ENCODE measurements around the gene DMAC2.

The DMAC2 gene

DNA sequence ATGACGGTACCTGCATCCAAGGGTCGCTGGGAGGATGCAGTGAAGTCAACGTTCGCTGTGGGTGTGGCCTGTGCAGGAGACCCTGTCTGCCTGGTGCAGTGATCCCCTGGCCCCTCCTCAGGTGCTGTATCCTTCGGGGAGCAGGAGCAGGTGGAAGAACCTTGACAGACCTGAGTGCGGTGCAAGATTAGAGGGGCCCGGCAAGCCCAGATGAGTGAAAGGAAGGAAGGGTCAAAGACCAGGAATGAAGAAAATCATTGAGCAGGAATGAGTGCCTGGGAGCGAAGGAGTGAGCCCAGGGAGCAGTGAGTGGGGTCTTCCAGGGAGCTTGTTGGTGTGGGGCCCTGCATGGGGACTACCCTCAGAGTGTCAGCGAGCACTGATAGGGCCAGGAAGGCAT lies 25.3 kb downstream of the DMAC2 start:
- no peaks in the 10 kb centered on the region for H3K9me3 ChIP-seq (ENCODE audit: insufficient read depth, low read length)
- H3K9me2 ChIP-seq (replicated peaks; ENCODE audit: insufficient read depth, low read length) = no peaks in the 10 kb centered on the region
- no peak overlapping the region for H3K27ac ChIP-seq (ENCODE audit: low read depth, low read length)
- H4K20me1 ChIP-seq (ENCODE audit: low read depth, low read length) = no peaks in the 10 kb centered on the region
- H3K4me2 ChIP-seq (ENCODE audit: low read depth, low read length, poor library complexity, severe bottlenecking) = no peak overlapping the region
- H3K27me3 ChIP-seq (ENCODE audit: low read length) = no peaks in the 10 kb centered on the region
- H2AFZ ChIP-seq (ENCODE audit: low read depth, low read length, severe bottlenecking) = no peak overlapping the region
- H3F3A ChIP-seq (ENCODE audit: insufficient read depth) = no peaks in the 10 kb centered on the region
- no peak overlapping the region for H3K9ac ChIP-seq (ENCODE audit: low read length)
- no peak overlapping the region for H3K4me3 ChIP-seq (ENCODE audit: insufficient read depth, low read length, poor library complexity, severe bottlenecking)
- no peaks in the 10 kb centered on the region for H3K36me3 ChIP-seq (ENCODE audit: low read length)
- TF ChIP-seq EZH2phosphoT487 (conservative IDR thresholded peaks at IDR 0.05; ENCODE audit: low read length) = no peak
- TF ChIP-seq, protein P1, sequence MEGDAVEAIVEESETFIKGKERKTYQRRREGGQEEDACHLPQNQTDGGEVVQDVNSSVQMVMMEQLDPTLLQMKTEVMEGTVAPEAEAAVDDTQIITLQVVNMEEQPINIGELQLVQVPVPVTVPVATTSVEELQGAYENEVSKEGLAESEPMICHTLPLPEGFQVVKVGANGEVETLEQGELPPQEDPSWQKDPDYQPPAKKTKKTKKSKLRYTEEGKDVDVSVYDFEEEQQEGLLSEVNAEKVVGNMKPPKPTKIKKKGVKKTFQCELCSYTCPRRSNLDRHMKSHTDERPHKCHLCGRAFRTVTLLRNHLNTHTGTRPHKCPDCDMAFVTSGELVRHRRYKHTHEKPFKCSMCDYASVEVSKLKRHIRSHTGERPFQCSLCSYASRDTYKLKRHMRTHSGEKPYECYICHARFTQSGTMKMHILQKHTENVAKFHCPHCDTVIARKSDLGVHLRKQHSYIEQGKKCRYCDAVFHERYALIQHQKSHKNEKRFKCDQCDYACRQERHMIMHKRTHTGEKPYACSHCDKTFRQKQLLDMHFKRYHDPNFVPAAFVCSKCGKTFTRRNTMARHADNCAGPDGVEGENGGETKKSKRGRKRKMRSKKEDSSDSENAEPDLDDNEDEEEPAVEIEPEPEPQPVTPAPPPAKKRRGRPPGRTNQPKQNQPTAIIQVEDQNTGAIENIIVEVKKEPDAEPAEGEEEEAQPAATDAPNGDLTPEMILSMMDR (IDR thresholded peaks at IDR 0.05; ENCODE audit: insufficient read depth, low read length, poor library complexity, severe bottlenecking) = no peak
- no peaks in the 10 kb centered on the region for H3K79me2 ChIP-seq (ENCODE audit: insufficient read depth, low read length)

DNA sequence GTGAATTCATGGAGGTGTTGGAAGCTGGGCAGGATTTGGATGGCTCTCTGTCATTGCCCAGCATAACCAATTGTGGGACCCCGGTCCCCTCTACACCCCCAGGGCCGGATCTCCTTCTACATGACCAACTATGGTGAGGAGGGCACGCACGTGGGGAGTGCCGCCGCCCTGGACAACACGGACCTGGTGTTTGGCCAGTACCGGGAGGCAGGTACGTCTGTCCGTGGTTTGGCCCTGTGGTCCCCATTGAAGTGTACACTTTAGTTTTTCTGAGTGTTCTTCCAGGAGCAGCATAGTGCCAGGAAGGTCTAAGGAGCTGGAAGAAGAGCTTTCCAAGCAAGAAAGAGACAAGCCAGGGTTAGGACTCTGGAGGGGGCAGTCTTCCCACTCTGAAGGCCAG lies 25.8 kb downstream of the DMAC2 start:
- no peaks in the 10 kb centered on the region for H3K27me3 ChIP-seq (ENCODE audit: low read length)
- H3K9ac ChIP-seq (ENCODE audit: low read length) = no peak overlapping the region
- H3F3A ChIP-seq (ENCODE audit: insufficient read depth) = no peaks in the 10 kb centered on the region
- no peaks in the 10 kb centered on the region for H4K20me1 ChIP-seq (ENCODE audit: low read depth, low read length)
- TF ChIP-seq, protein P1 (IDR thresholded peaks at IDR 0.05; ENCODE audit: insufficient read depth, low read length, poor library complexity, severe bottlenecking) = no peak
- TF ChIP-seq EZH2phosphoT487 (conservative IDR thresholded peaks at IDR 0.05; ENCODE audit: low read length) = no peak
- no peak overlapping the region for H3K4me3 ChIP-seq (ENCODE audit: insufficient read depth, low read length, poor library complexity, severe bottlenecking)
- H3K36me3 ChIP-seq (ENCODE audit: low read length) = no peaks in the 10 kb centered on the region
- no peaks in the 10 kb centered on the region for H3K9me3 ChIP-seq (ENCODE audit: insufficient read depth, low read length)
- no peaks in the 10 kb centered on the region for H3K79me2 ChIP-seq (ENCODE audit: insufficient read depth, low read length)
- H2AFZ ChIP-seq (ENCODE audit: low read depth, low read length, severe bottlenecking) = no peak overlapping the region
- H3K27ac ChIP-seq (ENCODE audit: low read depth, low read length) = no peak overlapping the region
- no peak overlapping the region for H3K4me2 ChIP-seq (ENCODE audit: low read depth, low read length, poor library complexity, severe bottlenecking)
- H3K9me2 ChIP-seq (replicated peaks; ENCODE audit: insufficient read depth, low read length) = no peaks in the 10 kb centered on the region

DNA sequence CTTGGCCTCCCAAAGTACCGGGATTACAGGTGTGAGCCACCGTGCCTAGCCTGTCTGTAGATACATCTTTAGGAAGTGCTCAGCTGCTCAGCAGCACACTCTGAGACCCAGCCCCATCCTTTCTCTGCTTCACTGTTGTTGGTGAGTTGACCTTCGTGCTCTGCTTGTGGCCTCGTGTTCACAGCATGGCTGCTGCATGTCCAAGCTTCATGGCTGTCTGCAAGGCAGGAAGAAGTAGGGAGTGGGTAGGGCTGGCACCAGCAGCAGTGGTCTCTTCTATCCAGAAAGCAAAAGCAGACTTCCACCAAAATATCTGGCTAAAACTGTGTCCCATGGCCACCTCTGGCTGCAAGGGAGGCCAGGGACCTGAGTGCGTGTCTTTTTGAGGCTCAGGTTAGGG lies 26.8 kb downstream of the DMAC2 start:
- H3K27me3 ChIP-seq (ENCODE audit: low read length) = no peaks in the 10 kb centered on the region
- H2AFZ ChIP-seq (ENCODE audit: low read depth, low read length, severe bottlenecking) = no peak overlapping the region
- no peaks in the 10 kb centered on the region for H3K9me3 ChIP-seq (ENCODE audit: insufficient read depth, low read length)
- no peak overlapping the region for H3K4me2 ChIP-seq (ENCODE audit: low read depth, low read length, poor library complexity, severe bottlenecking)
- H4K20me1 ChIP-seq (ENCODE audit: low read depth, low read length) = no peaks in the 10 kb centered on the region
- no peak overlapping the region for H3K27ac ChIP-seq (ENCODE audit: low read depth, low read length)
- H3K9ac ChIP-seq (ENCODE audit: low read length) = no peak overlapping the region
- TF ChIP-seq, protein P1 (IDR thresholded peaks at IDR 0.05; ENCODE audit: insufficient read depth, low read length, poor library complexity, severe bottlenecking) = no peak
- no peak for TF ChIP-seq EZH2phosphoT487 (conservative IDR thresholded peaks at IDR 0.05; ENCODE audit: low read length)
- H3K9me2 ChIP-seq (replicated peaks; ENCODE audit: insufficient read depth, low read length) = no peaks in the 10 kb centered on the region
- H3K4me3 ChIP-seq (ENCODE audit: insufficient read depth, low read length, poor library complexity, severe bottlenecking) = no peak overlapping the region
- H3K79me2 ChIP-seq (ENCODE audit: insufficient read depth, low read length) = no peaks in the 10 kb centered on the region
- H3K36me3 ChIP-seq (ENCODE audit: low read length) = no peaks in the 10 kb centered on the region
- no peaks in the 10 kb centered on the region for H3F3A ChIP-seq (ENCODE audit: insufficient read depth)

DNA sequence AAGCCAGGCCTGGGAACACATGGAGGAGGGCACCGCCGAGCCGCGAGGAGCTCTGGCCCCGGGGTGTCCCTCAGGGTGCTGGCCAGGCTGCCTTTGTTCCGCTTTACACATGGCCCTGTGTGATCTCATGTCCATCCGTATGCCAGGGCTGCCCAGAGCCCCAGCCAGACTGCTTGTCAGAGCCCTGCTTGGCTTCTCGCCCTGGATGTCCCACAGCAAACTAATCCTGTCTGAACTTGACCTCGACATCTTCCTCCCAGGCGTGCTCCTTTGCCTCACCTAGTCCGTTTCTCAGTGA lies 27.8 kb downstream of the DMAC2 start:
- Histone ChIP-seq H3K27ac (ENCODE audit: low read depth, low read length) (no peak overlapping the region), H3F3A (ENCODE audit: insufficient read depth) (no peaks in the 10 kb centered on the region), H3K79me2 (ENCODE audit: insufficient read depth, low read length) (no peaks in the 10 kb centered on the region), H4K20me1 (ENCODE audit: low read depth, low read length) (no peaks in the 10 kb centered on the region), H3K9me3 (ENCODE audit: insufficient read depth, low read length) (no peaks in the 10 kb centered on the region), H3K27me3 (ENCODE audit: low read length) (no peaks in the 10 kb centered on the region), H3K9me2 (replicated peaks; ENCODE audit: insufficient read depth, low read length) (no peaks in the 10 kb centered on the region), H3K4me2 (ENCODE audit: low read depth, low read length, poor library complexity, severe bottlenecking) (no peak overlapping the region), H3K36me3 (ENCODE audit: low read length) (no peaks in the 10 kb centered on the region), H3K4me3 (ENCODE audit: insufficient read depth, low read length, poor library complexity, severe bottlenecking) (no peak overlapping the region), H3K9ac (ENCODE audit: low read length) (no peak overlapping the region), H2AFZ (ENCODE audit: low read depth, low read length, severe bottlenecking) (no peak overlapping the region)
- TF ChIP-seq, protein P1 (IDR thresholded peaks at IDR 0.05; ENCODE audit: insufficient read depth, low read length, poor library complexity, severe bottlenecking) = no peak
- TF ChIP-seq EZH2phosphoT487 (conservative IDR thresholded peaks at IDR 0.05; ENCODE audit: low read length) = no peak
